KMS-11 (cell line): ENCODE data around the gene SNX10.

Source experiments
- H2AFZ ChIP-seq: fragments of 200-600 bp; sonication (generic); 2 replicates; pipeline ENCODE4 v1.6.1; 2016; ENCODE audit warnings: antibody characterized with exemption, mixed run types, low read depth
- H3K27ac ChIP-seq: fragments of 200-600 bp; sonication (generic); 2 replicates; pipeline ENCODE4 v1.6.1; 2016; ENCODE audit warnings: mild to moderate bottlenecking, mixed run types
- H3K27me3 ChIP-seq: fragments of 200-600 bp; sonication (generic); 2 replicates; pipeline ENCODE4 v1.6.1; 2017; ENCODE audit warnings: mild to moderate bottlenecking, low read depth, mixed run types, moderate library complexity; ENCODE audit not compliant: insufficient read depth
- H3K36me3 ChIP-seq: fragments of 200-600 bp; sonication (generic); 2 replicates; pipeline ENCODE4 v1.6.1; 2017; ENCODE audit warnings: mild to moderate bottlenecking, mixed run types; ENCODE audit not compliant: insufficient read depth
- H3K4me1 ChIP-seq: fragments of 200-600 bp; sonication (generic); 2 replicates; pipeline ENCODE4 v1.6.1; 2016; ENCODE audit warnings: mild to moderate bottlenecking, low read depth, mixed run types; ENCODE audit not compliant: poor library complexity, severe bottlenecking
- H3K4me2 ChIP-seq: fragments of 200-600 bp; sonication (generic); 2 replicates; pipeline ENCODE4 v1.7.0; 2016; ENCODE audit warnings: mild to moderate bottlenecking, mixed run types
- H3K4me3 ChIP-seq: fragments of 200-600 bp; sonication (generic); IDR thresholded peaks from 2 replicates; pipeline ENCODE4 v1.6.1; 2017; ENCODE audit warnings: low read depth, low read length, mixed read lengths; ENCODE audit not compliant: insufficient read depth
- H3K79me2 ChIP-seq: fragments of 200-600 bp; sonication (generic); 2 replicates; pipeline ENCODE4 v1.6.1; 2016; ENCODE audit warnings: low read depth, mixed run types; ENCODE audit not compliant: insufficient read depth
- H3K9ac ChIP-seq: fragments of 200-600 bp; sonication (generic); 2 replicates; pipeline ENCODE4 v1.6.1; 2016; ENCODE audit warnings: mild to moderate bottlenecking, mixed run types
- H4K20me1 ChIP-seq: fragments of 200-600 bp; sonication (generic); 2 replicates; pipeline ENCODE4 v1.6.1; 2016; ENCODE audit warnings: mild to moderate bottlenecking, mixed run types; ENCODE audit not compliant: insufficient read depth
- TF ChIP-seq, protein P1 (sequence below): fragments of 200-600 bp; sonication (generic); conservative IDR thresholded peaks from 2 replicates; pipeline ENCODE4 v1.6.1; 2017; ENCODE audit warnings: low read depth, mild to moderate bottlenecking, antibody characterized with exemption, low read length, moderate library complexity, mixed read lengths

SNX10 gene

DNA sequence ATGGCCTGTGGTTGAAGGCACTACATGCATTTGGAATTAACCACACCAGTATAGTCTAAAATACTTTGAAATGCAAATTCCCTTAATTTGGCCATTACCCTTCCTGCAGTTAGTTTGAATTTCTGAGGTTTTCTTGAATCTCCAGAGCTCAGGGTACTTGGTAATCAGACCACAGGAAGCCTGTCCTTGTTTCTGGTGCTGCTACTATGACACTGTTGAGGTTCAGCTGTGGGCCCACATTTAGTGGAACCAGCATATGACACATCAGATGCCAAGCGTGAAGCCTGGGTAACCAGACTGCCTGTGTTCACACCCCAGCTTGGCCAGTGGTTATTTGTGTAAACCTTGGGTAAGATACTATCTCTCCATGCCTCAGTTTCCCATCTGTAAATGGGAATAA lies 124.3 kb downstream of the SNX10 start:
- Histone ChIP-seq H3K79me2 (no peaks in the 10 kb centered on the region), H3K4me2 (no peak overlapping the region), H3K36me3 (no peaks in the 10 kb centered on the region), H3K4me3 (no peak overlapping the region), H2AFZ (no peak overlapping the region), H3K27me3 (no peaks in the 10 kb centered on the region), H4K20me1 (no peaks in the 10 kb centered on the region), H3K4me1 (no peaks in the 10 kb centered on the region), H3K9ac (no peak overlapping the region), H3K27ac (no peak overlapping the region)
- TF ChIP-seq, protein P1, sequence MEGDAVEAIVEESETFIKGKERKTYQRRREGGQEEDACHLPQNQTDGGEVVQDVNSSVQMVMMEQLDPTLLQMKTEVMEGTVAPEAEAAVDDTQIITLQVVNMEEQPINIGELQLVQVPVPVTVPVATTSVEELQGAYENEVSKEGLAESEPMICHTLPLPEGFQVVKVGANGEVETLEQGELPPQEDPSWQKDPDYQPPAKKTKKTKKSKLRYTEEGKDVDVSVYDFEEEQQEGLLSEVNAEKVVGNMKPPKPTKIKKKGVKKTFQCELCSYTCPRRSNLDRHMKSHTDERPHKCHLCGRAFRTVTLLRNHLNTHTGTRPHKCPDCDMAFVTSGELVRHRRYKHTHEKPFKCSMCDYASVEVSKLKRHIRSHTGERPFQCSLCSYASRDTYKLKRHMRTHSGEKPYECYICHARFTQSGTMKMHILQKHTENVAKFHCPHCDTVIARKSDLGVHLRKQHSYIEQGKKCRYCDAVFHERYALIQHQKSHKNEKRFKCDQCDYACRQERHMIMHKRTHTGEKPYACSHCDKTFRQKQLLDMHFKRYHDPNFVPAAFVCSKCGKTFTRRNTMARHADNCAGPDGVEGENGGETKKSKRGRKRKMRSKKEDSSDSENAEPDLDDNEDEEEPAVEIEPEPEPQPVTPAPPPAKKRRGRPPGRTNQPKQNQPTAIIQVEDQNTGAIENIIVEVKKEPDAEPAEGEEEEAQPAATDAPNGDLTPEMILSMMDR = no peak

DNA sequence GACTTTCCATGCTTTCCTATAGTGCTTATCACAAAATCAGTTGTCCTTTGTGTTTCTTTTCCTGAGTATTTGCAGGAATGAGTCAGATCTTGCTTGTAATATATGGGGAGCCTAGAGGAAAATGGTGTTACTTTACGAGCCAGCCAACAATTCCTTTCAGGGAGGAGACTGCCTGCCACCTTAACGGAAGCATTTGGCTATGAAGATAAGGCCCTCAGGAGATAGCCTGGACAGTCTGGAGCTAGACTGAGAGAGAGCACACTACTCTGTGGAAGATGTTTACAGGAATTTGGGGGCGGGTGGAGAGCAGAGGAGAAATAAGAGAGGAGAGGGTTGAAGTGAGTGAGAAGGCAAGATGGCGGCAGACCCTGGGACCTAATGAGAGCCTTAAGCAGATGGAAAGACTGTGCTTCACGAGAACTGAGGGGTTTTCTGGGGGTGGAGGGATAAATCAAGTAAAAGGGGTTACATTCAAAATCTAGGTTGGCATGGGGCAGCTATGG lies 126.3 kb downstream of the SNX10 start:
- Histone ChIP-seq H3K4me1 (no peaks in the 10 kb centered on the region), H2AFZ (no peak overlapping the region), H3K4me3 (no peak overlapping the region), H3K27ac (no peak overlapping the region), H3K9ac (no peak overlapping the region), H4K20me1 (no peaks in the 10 kb centered on the region), H3K4me2 (no peak overlapping the region), H3K36me3 (no peaks in the 10 kb centered on the region), H3K27me3 (no peaks in the 10 kb centered on the region), H3K79me2 (no peaks in the 10 kb centered on the region)
- TF ChIP-seq, protein P1 = no peak

DNA sequence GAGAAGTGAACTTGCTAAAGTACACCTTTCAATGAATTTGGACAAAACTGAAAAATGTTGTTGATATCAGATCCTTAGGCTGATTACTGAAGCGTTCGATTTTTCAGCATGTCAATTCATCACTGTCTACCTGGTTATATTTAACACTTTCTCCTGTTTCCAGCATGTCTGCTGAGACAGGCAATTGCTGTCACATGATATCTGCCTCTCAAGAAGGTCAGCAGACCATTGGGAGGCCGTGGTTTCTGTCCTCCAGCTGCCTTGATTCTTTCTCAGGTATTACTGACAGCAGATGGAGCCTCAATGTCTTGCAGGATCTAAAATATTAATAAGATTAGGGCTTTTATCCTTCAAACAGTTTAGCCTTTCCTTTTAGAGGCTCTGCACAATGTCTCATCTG lies 127.5 kb downstream of the SNX10 start:
- TF ChIP-seq, protein P1 = no peak
- H2AFZ ChIP-seq = no peak overlapping the region
- H3K27me3 ChIP-seq = no peaks in the 10 kb centered on the region
- no peak overlapping the region for H3K9ac ChIP-seq
- no peaks in the 10 kb centered on the region for H3K36me3 ChIP-seq
- no peaks in the 10 kb centered on the region for H3K79me2 ChIP-seq
- no peak overlapping the region for H3K4me3 ChIP-seq
- H3K4me1 ChIP-seq = no peaks in the 10 kb centered on the region
- H3K27ac ChIP-seq = no peak overlapping the region
- no peak overlapping the region for H3K4me2 ChIP-seq
- H4K20me1 ChIP-seq = no peaks in the 10 kb centered on the region

DNA sequence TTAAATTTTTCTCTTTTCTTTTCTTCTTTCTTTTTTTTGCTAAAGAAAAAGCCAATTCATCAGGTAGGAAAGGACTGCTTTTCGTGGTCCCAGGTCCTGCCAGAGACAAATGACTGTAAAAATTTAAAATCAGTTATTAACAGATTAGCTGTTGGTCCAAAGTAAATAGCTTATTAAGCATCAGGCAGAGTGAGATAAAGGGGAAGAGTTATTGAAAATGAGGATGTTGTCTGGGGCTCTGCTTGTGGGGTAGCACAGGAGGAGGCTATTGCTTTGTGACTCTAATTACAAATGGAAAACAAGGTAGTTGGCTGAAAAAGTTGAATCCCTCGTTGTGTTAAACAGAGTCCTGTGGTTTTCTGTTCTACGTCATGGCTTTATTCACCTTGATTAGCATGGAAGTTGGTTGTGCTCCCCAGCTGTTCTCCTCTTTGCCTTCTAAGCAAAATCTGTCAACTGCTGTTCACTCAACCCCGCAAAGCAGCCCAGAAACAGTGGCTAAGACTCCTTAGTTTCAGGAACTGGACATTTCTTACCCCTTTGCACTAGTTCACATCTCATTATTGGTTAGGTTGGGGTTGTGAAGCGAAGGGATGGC lies 128.9 kb downstream of the SNX10 start:
- Histone ChIP-seq H3K4me2 (no peak overlapping the region), H3K4me3 (no peak overlapping the region), H3K36me3 (no peaks in the 10 kb centered on the region), H4K20me1 (no peaks in the 10 kb centered on the region), H3K27me3 (no peaks in the 10 kb centered on the region), H2AFZ (no peak overlapping the region), H3K4me1 (no peaks in the 10 kb centered on the region), H3K27ac (no peak overlapping the region), H3K9ac (no peak overlapping the region), H3K79me2 (no peaks in the 10 kb centered on the region)
- TF ChIP-seq, protein P1 = no peak
